Stimulated activated naive CD8-positive, alpha-beta T cell treated with anti-CD3 and anti-CD28 coated beads, Interleukin-15, Interleukin-2, amounts not matched to agents 100 U/mL and 50 U/mL, for 24 hours (primary cell): ENCODE data around the gene GLI1.

Experiments used
- ATAC-seq: fragments of 150-1000 bp; cut with Tn5 transposase; one replicate; pipeline ENCODE4 v1.10.0; 2021
- DNase-seq: peaks from one replicate; pipeline ENCODE4 v3.0.0; 2021

GLI1 gene

DNA sequence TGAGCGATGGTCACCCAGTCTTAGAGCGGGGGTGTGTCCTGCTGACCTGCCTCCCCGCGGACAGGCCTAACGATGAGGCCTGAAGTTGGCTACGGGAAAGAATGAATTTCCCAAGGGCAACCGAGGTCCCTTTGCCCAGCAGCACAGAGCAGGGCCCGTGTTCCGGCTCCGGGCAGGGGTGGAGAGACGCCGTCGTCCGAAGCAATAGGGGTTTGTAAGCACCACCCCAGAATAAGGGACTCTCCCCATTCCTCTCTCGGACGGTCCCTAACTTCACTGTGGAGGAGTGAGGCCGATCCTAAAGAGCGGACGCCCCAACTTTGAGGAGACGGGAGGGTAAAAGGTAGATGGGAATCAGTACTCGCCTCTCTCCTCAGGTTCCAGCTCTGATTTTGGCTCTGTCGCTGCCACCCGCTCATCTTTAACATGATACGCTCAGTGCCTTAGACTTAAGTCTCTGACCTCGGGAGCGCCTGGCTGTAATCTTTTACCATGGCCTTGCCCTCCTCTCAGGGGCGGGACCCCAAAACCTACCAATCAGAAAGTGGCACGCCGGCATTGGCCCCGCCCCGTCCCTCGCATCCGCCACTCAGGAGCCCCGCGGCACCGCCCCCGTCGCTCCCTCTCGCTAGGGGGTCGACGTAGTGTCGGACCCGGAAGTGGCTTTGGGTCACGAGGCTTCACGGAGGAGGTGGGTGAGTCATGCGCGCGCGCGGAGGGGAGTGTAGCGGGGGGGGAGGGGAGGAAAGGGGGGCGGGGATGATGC, 60.7 kb downstream of the GLI1 start, which contains the start of gene DDIT3:
Gene DDIT3, minus strand, starts transcription at position 462 of the 766 bp plus-strand sequence. CDS start 3,108 bp downstream, outside the sequence.
- DNase-seq: peak; percentile 100
- ATAC-seq: peak; percentile 81

DNA sequence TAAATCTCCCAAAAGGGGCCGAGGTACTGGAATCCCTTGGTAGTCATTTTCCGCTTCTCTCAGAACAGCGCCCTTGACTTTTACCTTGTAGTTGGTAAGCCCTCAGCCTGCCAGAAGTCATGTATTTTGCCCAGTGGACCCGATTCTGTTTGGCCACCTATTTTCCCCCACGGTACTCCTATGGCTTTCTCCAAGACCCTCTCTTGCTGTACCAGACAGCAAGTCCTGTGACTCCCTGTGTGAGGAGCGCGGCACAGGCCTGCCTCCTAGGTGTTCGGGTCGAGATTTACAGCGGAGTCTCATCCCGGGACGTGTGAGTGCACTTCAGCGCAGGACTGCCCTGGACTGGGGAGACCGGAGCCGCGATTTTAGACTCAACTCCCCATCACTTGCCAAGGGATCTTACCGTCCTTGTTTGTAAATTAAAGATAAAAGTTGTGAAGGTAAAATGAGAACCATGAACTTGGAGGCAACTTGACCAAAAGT, 62.0 kb downstream of the GLI1 start:
- DNase-seq (peak; percentile 48), ATAC-seq (no peak)
